ENCODE measurements around the gene UBR4.

- TF ChIP-seq CTCF (IDR thresholded peaks at IDR 0.05; ENCODE audit: low read depth, low read length, poor library complexity, severe bottlenecking) = no peak
- no peak for TF ChIP-seq EZH2phosphoT487 (IDR thresholded peaks at IDR 0.05; ENCODE audit: borderline replicate concordance, low read length)
Observed at GRCh38 chr1:19196331-19196730, 13.7 kb downstream of the UBR4 start.

All from DOHH2 (cell line).